Astrocyte of the cerebellum (primary cell): ENCODE measurements around the gene DUSP15.
"Not testable (repeated sequence)": the region's sequence is repeated elsewhere in the genome, so short reads cannot be mapped to it uniquely, and the experiment has no call there.

ENCODE experiments used
- DNase-seq: peaks from one replicate; pipeline ENCODE4 v3.0.0-alpha.2; 2011; ENCODE audit warnings: low read depth
- H3K4me3 ChIP-seq: 2 replicates; pipeline ENCODE4 v1.5.1; 2011; ENCODE audit warnings: mild to moderate bottlenecking, low read depth, low read length, moderate library complexity
- CTCF ChIP-seq: IDR thresholded peaks from 2 replicates; pipeline ENCODE4 v1.5.1; 2012; ENCODE audit warnings: low read length, low read depth, moderate library complexity, mild to moderate bottlenecking; ENCODE audit errors: missing control alignments
- in situ Hi-C: cut with HindIII; loops from 2 replicates; pipeline ENCODE4 v1.10.0; 2017; ENCODE audit warnings: low sequenced_read_pairs

DUSP15 gene

GRCh38 chr20:31869942-31870725 lies at the start of gene DUSP15, which contains the start of gene TTLL9:
TSS of gene DUSP15 (minus strand) at chr20:31870527. CDS start at chr20:31870337, 190 bp downstream.
TSS of gene TTLL9 (plus strand) at chr20:31870634. CDS start at chr20:31871127, 493 bp downstream.
- no peak for TF ChIP-seq CTCF
- H3K4me3 ChIP-seq, result peak within 1 kb of the TSS; percentile 47
- in situ Hi-C loops, result no loop called here
- DNase-seq, result no peak

GRCh38 chr20:31919410-31920155 lies 49.3 kb upstream of the DUSP15 start:
- no peak for TF ChIP-seq CTCF
- no peak overlapping the region for H3K4me3 ChIP-seq
- DNase-seq, result no peak
- in situ Hi-C loops, result loop anchor here (5.0 kb wide), 1 partner anchor 73 kb away; no protein-coding TSS in a partner anchor

GRCh38 chr20:31918466-31919105 lies 48.3 kb upstream of the DUSP15 start:
- DNase-seq, result no peak
- no peak for TF ChIP-seq CTCF
- in situ Hi-C loops, result loop anchor here (5.0 kb wide), 1 partner anchor 74 kb away; no protein-coding TSS in a partner anchor
- H3K4me3 ChIP-seq, result no peak overlapping the region

- not testable (repeated sequence) for H3K4me3 ChIP-seq, DNase-seq
- in situ Hi-C loops, result loop anchor here (5.0 kb wide), 1 partner anchor 74 kb away; no protein-coding TSS in a partner anchor
Measured at GRCh38 chr20:31917962-31918412, 47.7 kb upstream of the DUSP15 start.

- H3K4me3 ChIP-seq, result no peak overlapping the region
- no peak for DNase-seq
- in situ Hi-C loops, result loop anchor here (5.0 kb wide), 1 partner anchor 76 kb away; no protein-coding TSS in a partner anchor
- TF ChIP-seq CTCF, result no peak
Measured at GRCh38 chr20:31916708-31917107, 46.4 kb upstream of the DUSP15 start.

GRCh38 chr20:31915491-31916280 lies 45.4 kb upstream of the DUSP15 start:
- no peak overlapping the region for H3K4me3 ChIP-seq
- DNase-seq, result no peak
- in situ Hi-C loops, result loop anchor here (5.0 kb wide), 1 partner anchor 77 kb away; no protein-coding TSS in a partner anchor
- TF ChIP-seq CTCF, result no peak
